ENCODE measurements around the gene NECAB2. TPM values are rescaled to one million over a fixed set of nuclear protein-coding genes. Genes with fewer than 3 reads are reported as not detected.
A peak's percentile ranks its signal among the peaks of the same experiment; 100 is the strongest.

The NECAB2 gene
- total RNA-seq, 2 donors from 2014 or later, result 2.8 TPM; not detected in 1

- H3K4me1 ChIP-seq (replicated peaks), result peaks cover 3% of the 10 kb centered on the region
- no peaks in the 10 kb centered on the region for H3K9me3 ChIP-seq
- no peak overlapping the region for H3K27ac ChIP-seq
- no peak for DNase-seq (ENCODE audit: low spot score)
- H3K27me3 ChIP-seq (replicated peaks; ENCODE audit: insufficient read depth), result no peaks in the 10 kb centered on the region
- TF ChIP-seq POLR2A (IDR thresholded peaks at IDR 0.05), result no peak
- no peak for TF ChIP-seq POLR2AphosphoS5 (IDR thresholded peaks at IDR 0.05)
- TF ChIP-seq, protein P1, sequence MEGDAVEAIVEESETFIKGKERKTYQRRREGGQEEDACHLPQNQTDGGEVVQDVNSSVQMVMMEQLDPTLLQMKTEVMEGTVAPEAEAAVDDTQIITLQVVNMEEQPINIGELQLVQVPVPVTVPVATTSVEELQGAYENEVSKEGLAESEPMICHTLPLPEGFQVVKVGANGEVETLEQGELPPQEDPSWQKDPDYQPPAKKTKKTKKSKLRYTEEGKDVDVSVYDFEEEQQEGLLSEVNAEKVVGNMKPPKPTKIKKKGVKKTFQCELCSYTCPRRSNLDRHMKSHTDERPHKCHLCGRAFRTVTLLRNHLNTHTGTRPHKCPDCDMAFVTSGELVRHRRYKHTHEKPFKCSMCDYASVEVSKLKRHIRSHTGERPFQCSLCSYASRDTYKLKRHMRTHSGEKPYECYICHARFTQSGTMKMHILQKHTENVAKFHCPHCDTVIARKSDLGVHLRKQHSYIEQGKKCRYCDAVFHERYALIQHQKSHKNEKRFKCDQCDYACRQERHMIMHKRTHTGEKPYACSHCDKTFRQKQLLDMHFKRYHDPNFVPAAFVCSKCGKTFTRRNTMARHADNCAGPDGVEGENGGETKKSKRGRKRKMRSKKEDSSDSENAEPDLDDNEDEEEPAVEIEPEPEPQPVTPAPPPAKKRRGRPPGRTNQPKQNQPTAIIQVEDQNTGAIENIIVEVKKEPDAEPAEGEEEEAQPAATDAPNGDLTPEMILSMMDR (IDR thresholded peaks at IDR 0.05), result no peak
- intact Hi-C loops (cut with DNase I), result no loop called here
- 78% methylated on average over 11 of the region's 11 CpGs for WGBS
- no peak overlapping the region for H3K4me3 ChIP-seq
- no peaks in the 10 kb centered on the region for H3K36me3 ChIP-seq
These were observed 25.1 kb upstream of the NECAB2 start for GRCh38 chr16:83942815-83943515.

- Histone ChIP-seq H3K36me3 (no peaks in the 10 kb centered on the region), H3K27ac (no peak overlapping the region), H3K9me3 (no peaks in the 10 kb centered on the region), H3K4me1 (replicated peaks) (peaks cover 3% of the 10 kb centered on the region), H3K27me3 (replicated peaks; ENCODE audit: insufficient read depth) (no peaks in the 10 kb centered on the region), H3K4me3 (no peak overlapping the region)
- intact Hi-C loops (cut with DNase I), result no loop called here
- TF ChIP-seq POLR2A (IDR thresholded peaks at IDR 0.05) (no peak), POLR2AphosphoS5 (IDR thresholded peaks at IDR 0.05) (no peak)
- TF ChIP-seq, protein P1 (IDR thresholded peaks at IDR 0.05), result no peak
- 88% methylated on average over 10 of the region's 10 CpGs for WGBS
- no peak for DNase-seq (ENCODE audit: low spot score)
These were observed 24.5 kb upstream of the NECAB2 start for GRCh38 chr16:83943516-83944050.

DNA sequence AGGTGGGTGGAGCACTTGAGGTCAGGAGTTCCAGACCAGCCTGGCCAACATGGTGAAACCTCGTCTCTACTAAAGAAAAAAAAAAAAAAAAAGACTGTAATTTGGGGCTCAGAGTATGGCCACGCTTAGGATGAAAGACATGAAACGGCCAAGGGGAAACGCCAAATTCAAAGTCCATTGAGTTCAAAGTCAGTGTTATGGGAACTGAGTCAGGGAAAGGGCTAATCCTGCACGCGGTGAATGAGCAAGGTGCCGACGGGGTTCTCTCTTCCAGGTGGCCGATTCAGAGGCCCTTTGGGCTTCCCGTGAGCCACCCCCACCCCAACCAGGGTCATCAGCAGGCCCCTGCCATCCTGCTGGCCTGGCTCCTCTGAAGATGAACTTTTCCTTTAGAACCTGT lies 22.5 kb upstream of the NECAB2 start:
- Histone ChIP-seq H3K27ac (no peak overlapping the region), H3K9me3 (no peaks in the 10 kb centered on the region), H3K4me3 (no peak overlapping the region), H3K27me3 (replicated peaks; ENCODE audit: insufficient read depth) (no peaks in the 10 kb centered on the region), H3K4me1 (replicated peaks) (peaks cover 3% of the 10 kb centered on the region), H3K36me3 (no peaks in the 10 kb centered on the region)
- no peak for DNase-seq (ENCODE audit: low spot score)
- TF ChIP-seq POLR2A (IDR thresholded peaks at IDR 0.05) (no peak), POLR2AphosphoS5 (IDR thresholded peaks at IDR 0.05) (no peak)
- TF ChIP-seq, protein P1 (IDR thresholded peaks at IDR 0.05), result no peak
- 90% methylated on average over 10 of the region's 10 CpGs for WGBS
- intact Hi-C loops (cut with DNase I), result no loop called here

GRCh38 chr16:83946154-83946780 lies 21.8 kb upstream of the NECAB2 start:
- Histone ChIP-seq H3K27me3 (replicated peaks; ENCODE audit: insufficient read depth) (no peaks in the 10 kb centered on the region), H3K4me1 (replicated peaks) (peaks cover 3% of the 10 kb centered on the region), H3K36me3 (no peaks in the 10 kb centered on the region), H3K4me3 (no peak overlapping the region), H3K27ac (peak overlapping the region in 1 of 2 donors; percentile 73), H3K9me3 (no peaks in the 10 kb centered on the region)
- TF ChIP-seq, protein P1 (IDR thresholded peaks at IDR 0.05), result no peak
- no peak for TF ChIP-seq POLR2A (IDR thresholded peaks at IDR 0.05)
- TF ChIP-seq POLR2AphosphoS5 (IDR thresholded peaks at IDR 0.05), result no peak
- intact Hi-C loops (cut with DNase I), result no loop called here
- DNase-seq (ENCODE audit: low spot score), result no peak
- 93% methylated on average over 24 of the region's 24 CpGs for WGBS

Data from prostate gland (tissue), 2 donors.